Erythroblast (primary cell): ENCODE results near the gene CD226.

Experiments
- GATA1 ChIP-seq: IDR thresholded peaks from 2 replicates; pipeline ENCODE4 v1.6.1; 2011; ENCODE audit warnings: low read depth, mild to moderate bottlenecking, control low read depth, low read length, moderate library complexity
- POLR2A ChIP-seq: IDR thresholded peaks from 2 replicates; pipeline ENCODE4 v1.6.1; 2011; ENCODE audit warnings: mild to moderate bottlenecking, low read length

GRCh38 chr18:69820538-69820937 is 127.1 kb downstream of the CD226 start:
- TF ChIP-seq POLR2A, result no peak
- no peak for TF ChIP-seq GATA1
